H4 (cell line): Measurements from ENCODE around the gene NYNRIN. TPM values are rescaled to one million over a fixed set of nuclear protein-coding genes. Genes with fewer than 3 reads are reported as not detected.
"Not testable (repeated sequence)": the region's sequence is repeated elsewhere in the genome, so short reads cannot be mapped to it uniquely, and the experiment has no call there.

ENCODE experiments used
- DNase-seq: peaks from one replicate; pipeline ENCODE4 v3.0.0-alpha.2; 2015; ENCODE audit warnings: low spot score
- total RNA-seq: library from RNA; depleted of rRNA; stranded (reverse); fragments of >200 nt; shearing (Covaris generic); gene quantifications from 2 replicates; pipeline ENCODE4 v1.2.3, GENCODE V29; 2014; rRNA removed

NYNRIN gene
- total RNA-seq: 0.14 and 0.21 TPM in 2 replicates

GRCh38 chr14:24398653-24399446 is at the start of gene NYNRIN:
Gene NYNRIN, plus strand, starts transcription at chr14:24399003. Its CDS starts 244 bp downstream, at chr14:24399247.
- DNase-seq: no peak

GRCh38 chr14:24349742-24350141 is 49.1 kb upstream of the NYNRIN start:
- DNase-seq: no peak

GRCh38 chr14:24351517-24351916 is 47.3 kb upstream of the NYNRIN start:
- peak; percentile 30 for DNase-seq

- peak; percentile 36 for DNase-seq
Measured at GRCh38 chr14:24353559-24354481, 45.0 kb upstream of the NYNRIN start.

GRCh38 chr14:24354482-24354825 is 44.3 kb upstream of the NYNRIN start:
- DNase-seq: not testable (repeated sequence)

GRCh38 chr14:24355009-24355408 is 43.8 kb upstream of the NYNRIN start:
- DNase-seq: no peak

- DNase-seq: no peak
Measured at GRCh38 chr14:24356208-24356607, 42.6 kb upstream of the NYNRIN start.

GRCh38 chr14:24360281-24360680 is 38.5 kb upstream of the NYNRIN start:
- DNase-seq: no peak

GRCh38 chr14:24361326-24361725 is 37.5 kb upstream of the NYNRIN start:
- DNase-seq: no peak

- no peak for DNase-seq
Measured at GRCh38 chr14:24362241-24362960, 36.4 kb upstream of the NYNRIN start.

GRCh38 chr14:24363401-24363800 is 35.4 kb upstream of the NYNRIN start:
- no peak for DNase-seq

GRCh38 chr14:24364841-24365240 is 34.0 kb upstream of the NYNRIN start:
- no peak for DNase-seq

- DNase-seq: peak; percentile 81
Measured at GRCh38 chr14:24365600-24366412, 33.0 kb upstream of the NYNRIN start.

- no peak for DNase-seq
Measured at GRCh38 chr14:24366413-24366720, 32.4 kb upstream of the NYNRIN start.

GRCh38 chr14:24366721-24367513 is 31.9 kb upstream of the NYNRIN start:
- peak; percentile 91 for DNase-seq

- DNase-seq: peak; percentile 77
Measured at GRCh38 chr14:24367514-24368211, 31.1 kb upstream of the NYNRIN start, which contains the start of gene NFATC4. Gene NFATC4, plus strand, starts transcription at chr14:24368184. Its CDS starts 157 bp downstream, at chr14:24368341.

GRCh38 chr14:24368212-24368561 is 30.6 kb upstream of the NYNRIN start:
- DNase-seq: no peak

- peak; percentile 52 for DNase-seq
Measured at GRCh38 chr14:24368562-24369252, 30.1 kb upstream of the NYNRIN start.

- no peak for DNase-seq
Measured at GRCh38 chr14:24369463-24369862, 29.3 kb upstream of the NYNRIN start.
